ENCODE data around the gene SERPINB6. TPM values are rescaled to one million over a fixed set of nuclear protein-coding genes. Genes with fewer than 3 reads are reported as not detected.

The SERPINB6 gene
- polyA plus RNA-seq, 1 donor (not counting 4 experiments of a cell fraction or from before 2014, with no cell fraction given) = 66.4 TPM

- dilution Hi-C loops (cut with MboI; ENCODE audit: extremely low pct_ligation_motif_present, low sequenced_read_pairs) = no loop called here
- H3K9me3 ChIP-seq (ENCODE audit: control insufficient read depth, low read depth, low read length) = no peaks in the 10 kb centered on the region
- H3K36me3 ChIP-seq (ENCODE audit: control insufficient read depth in 2 of 2, extremely low read depth in 1 of 2, insufficient read depth in 2 of 2, low read length in 2 of 2) = no peaks in the 10 kb centered on the region
- no peak for DNase-seq (ENCODE audit: low read depth, low spot score)
- H2AFZ ChIP-seq (ENCODE audit: control insufficient read depth, low read length) = peak overlapping the region; percentile 81
- no peak for FAIRE-seq
- H3K9ac ChIP-seq (ENCODE audit: control insufficient read depth, extremely low read depth, insufficient read depth, low read length) = peak overlapping the region; percentile 89
- TF ChIP-seq CTCF (optimal IDR thresholded peaks at IDR 0.05 in 1 of 3, IDR thresholded peaks at IDR 0.05 in 1 of 3, conservative IDR thresholded peaks at IDR 0.05 in 1 of 3; ENCODE audit: extremely low read depth in 1 of 3, insufficient read depth in 2 of 3, low read length in 3 of 3) (no peak), EZH2 (IDR thresholded peaks at IDR 0.05; ENCODE audit: low read length) (no peak)
- H3K79me2 ChIP-seq (ENCODE audit: control insufficient read depth, insufficient read depth, low read length) = no peaks in the 10 kb centered on the region
- peaks cover 33% of the 10 kb centered on the region for H3K4me1 ChIP-seq (ENCODE audit: control insufficient read depth, extremely low read depth, insufficient read depth, low read length)
- peak overlapping the region; percentile 52 to 91 (median 69) for H3K4me3 ChIP-seq (ENCODE audit: control insufficient read depth in 2 of 3, extremely low read depth in 1 of 3, insufficient read depth in 2 of 3, low read depth in 1 of 3, low read length in 3 of 3)
- H3K9me1 ChIP-seq (ENCODE audit: control insufficient read depth, extremely low read depth, insufficient read depth, low read length) = peaks cover 2% of the 10 kb centered on the region
- peak overlapping the region; percentile 98 for H3K27ac ChIP-seq (ENCODE audit: control insufficient read depth, insufficient read depth, low read length)
- no peaks in the 10 kb centered on the region for H4K20me1 ChIP-seq (ENCODE audit: control insufficient read depth, extremely low read depth, insufficient read depth, low read length)
- H3K4me2 ChIP-seq (ENCODE audit: control insufficient read depth, extremely low read depth, insufficient read depth, low read depth, low read length) = peak overlapping the region; percentile 84
- H3K27me3 ChIP-seq (ENCODE audit: control insufficient read depth, extremely low read depth, insufficient read depth, low read length) = no peaks in the 10 kb centered on the region
Measured at GRCh38 chr6:2990248-2990931, 19.0 kb upstream of the SERPINB6 start.

- peak; percentile 77 for FAIRE-seq
- peak in 1 of 3 experiments; percentile 3 for TF ChIP-seq CTCF (optimal IDR thresholded peaks at IDR 0.05 in 1 of 3, IDR thresholded peaks at IDR 0.05 in 1 of 3, conservative IDR thresholded peaks at IDR 0.05 in 1 of 3; ENCODE audit: extremely low read depth in 1 of 3, insufficient read depth in 2 of 3, low read length in 3 of 3)
- TF ChIP-seq EZH2 (IDR thresholded peaks at IDR 0.05; ENCODE audit: low read length) = no peak
Measured at GRCh38 chr6:2989332-2990247, 18.2 kb upstream of the SERPINB6 start.

More at GRCh38 chr6:2989332-2990247, 18.2 kb upstream of the SERPINB6 start:
- Histone ChIP-seq H3K36me3 (ENCODE audit: control insufficient read depth in 2 of 2, extremely low read depth in 1 of 2, insufficient read depth in 2 of 2, low read length in 2 of 2) (no peaks in the 10 kb centered on the region), H3K9me3 (ENCODE audit: control insufficient read depth, low read depth, low read length) (no peaks in the 10 kb centered on the region), H3K4me3 (ENCODE audit: control insufficient read depth in 2 of 3, extremely low read depth in 1 of 3, insufficient read depth in 2 of 3, low read depth in 1 of 3, low read length in 3 of 3) (peak overlapping the region; percentile 52 to 91 (median 69)), H3K79me2 (ENCODE audit: control insufficient read depth, insufficient read depth, low read length) (no peaks in the 10 kb centered on the region), H3K27me3 (ENCODE audit: control insufficient read depth, extremely low read depth, insufficient read depth, low read length) (no peaks in the 10 kb centered on the region), H2AFZ (ENCODE audit: control insufficient read depth, low read length) (peak overlapping the region; percentile 95), H4K20me1 (ENCODE audit: control insufficient read depth, extremely low read depth, insufficient read depth, low read length) (no peaks in the 10 kb centered on the region), H3K4me2 (ENCODE audit: control insufficient read depth, extremely low read depth, insufficient read depth, low read depth, low read length) (peak overlapping the region; percentile 84), H3K9me1 (ENCODE audit: control insufficient read depth, extremely low read depth, insufficient read depth, low read length) (peaks cover 2% of the 10 kb centered on the region), H3K27ac (ENCODE audit: control insufficient read depth, insufficient read depth, low read length) (peak overlapping the region; percentile 98), H3K4me1 (ENCODE audit: control insufficient read depth, extremely low read depth, insufficient read depth, low read length) (peaks cover 33% of the 10 kb centered on the region), H3K9ac (ENCODE audit: control insufficient read depth, extremely low read depth, insufficient read depth, low read length) (peak overlapping the region; percentile 89)
- no peak for DNase-seq (ENCODE audit: low read depth, low spot score)
- dilution Hi-C loops (cut with MboI; ENCODE audit: extremely low pct_ligation_motif_present, low sequenced_read_pairs) = no loop called here
